GM21737 (cell line): ENCODE results near the gene BCR.

ENCODE experiments used
- ATAC-seq: cut with Tn5 transposase; IDR thresholded peaks from one replicate; pipeline ENCODE4 v1.9.1; 2021; ENCODE audit warnings: mild to moderate bottlenecking, moderate library complexity; ENCODE audit not compliant: unreplicated experiment

Gene BCR

GRCh38 chr22:23150762-23151161 is 29.5 kb upstream of the BCR start:
- no peak for ATAC-seq

GRCh38 chr22:23151827-23152226 is 28.5 kb upstream of the BCR start:
- ATAC-seq = no peak

GRCh38 chr22:23152238-23153114 is 27.8 kb upstream of the BCR start:
- ATAC-seq = no peak

GRCh38 chr22:23153994-23154393 is 26.3 kb upstream of the BCR start:
- ATAC-seq = no peak

- no peak for ATAC-seq
Observed at GRCh38 chr22:23154461-23154860, 25.8 kb upstream of the BCR start.

GRCh38 chr22:23155143-23155542 is 25.2 kb upstream of the BCR start:
- no peak for ATAC-seq

GRCh38 chr22:23155831-23156230 is 24.5 kb upstream of the BCR start:
- ATAC-seq = no peak

- no peak for ATAC-seq
Observed at GRCh38 chr22:23156286-23156685, 24.0 kb upstream of the BCR start.

- no peak for ATAC-seq
Observed at GRCh38 chr22:23157560-23158515, 22.5 kb upstream of the BCR start.

GRCh38 chr22:23158516-23159290 is 21.6 kb upstream of the BCR start:
- no peak for ATAC-seq

GRCh38 chr22:23159291-23159630 is 21.0 kb upstream of the BCR start:
- ATAC-seq = no peak

- no peak for ATAC-seq
Observed at GRCh38 chr22:23161029-23161428, 19.3 kb upstream of the BCR start.

GRCh38 chr22:23161574-23161973 is 18.7 kb upstream of the BCR start:
- ATAC-seq = no peak

- no peak for ATAC-seq
Observed at GRCh38 chr22:23163665-23164064, 16.6 kb upstream of the BCR start.

GRCh38 chr22:23164091-23164490 is 16.2 kb upstream of the BCR start:
- ATAC-seq = no peak

GRCh38 chr22:23166042-23166831 is 14.1 kb upstream of the BCR start:
- ATAC-seq = no peak

- ATAC-seq = no peak
Observed at GRCh38 chr22:23166841-23167616, 13.3 kb upstream of the BCR start.

- ATAC-seq = no peak
Observed at GRCh38 chr22:23168391-23169042, 11.8 kb upstream of the BCR start.

GRCh38 chr22:23169043-23169406 is 11.3 kb upstream of the BCR start:
- ATAC-seq = no peak
